Endothelial cell of umbilical vein (primary cell): Measurements from ENCODE around the gene CLEC2L. TPM values are rescaled to one million over a fixed set of nuclear protein-coding genes. Genes with fewer than 3 reads are reported as not detected.

Experiments used
- BruUV-seq: library from RNA; stranded (reverse); fragments of 400-500 nt; replicated peaks from 2 replicates; lab custom pipeline; 2021; lab: Mats Ljungman, UMichigan
- CTCF ChIA-PET: fragments of 300-600, 350-600 bp; sonication (Branson Sonifier 250); formaldehyde crosslinking; loops from one replicate; lab custom pipeline; 2021; ENCODE audit warnings: antibody characterized with exemption, inconsistent platforms; lab: Charles Lee
- POLR2A ChIA-PET: fragments of 300-600, 350-600 bp; sonication (Branson Sonifier 250); formaldehyde crosslinking; loops from one replicate; lab custom pipeline; 2021; ENCODE audit warnings: antibody characterized with exemption, inconsistent platforms; lab: Charles Lee
- DNase-seq: peaks from one replicate; pipeline ENCODE4 v3.0.0-alpha.2; 2011; ENCODE audit warnings: low read depth, low spot score
- FAIRE-seq: peaks from 2 replicates; lab custom pipeline; 2011; peaks lifted over from hg19 to GRCh38; lab: Jason Lieb, UNC
- H2AFZ ChIP-seq: 2 replicates; pipeline ENCODE4 v1.6.0; 2012; ENCODE audit warnings: low read depth, low read length, control low read depth, inconsistent platforms
- H3K27ac ChIP-seq: 2 replicates; pipeline ENCODE4 v1.5.1; 2011; ENCODE audit warnings: low read depth, mild to moderate bottlenecking, control low read depth, low read length, moderate library complexity; ENCODE audit not compliant: insufficient read depth
- H3K27me3 ChIP-seq, 2 experiments: 2 replicates each; pipeline versions ENCODE4 v1.6.0 to v1.6.1; 2011; ENCODE audit warnings: low read length in 2 of 2, mixed read lengths in 1 of 2; ENCODE audit not compliant: control insufficient read depth in 2 of 2, insufficient read depth in 2 of 2
- H3K36me3 ChIP-seq, 2 experiments: 2 replicates in 1 of 2; 3 replicates in 1 of 2; pipeline ENCODE4 v1.5.1; 2011; ENCODE audit warnings: low read length in 2 of 2, mild to moderate bottlenecking in 1 of 2, moderate library complexity in 1 of 2; ENCODE audit not compliant: control insufficient read depth in 2 of 2, insufficient read depth in 2 of 2; ENCODE audit errors: extremely low read depth in 1 of 2
- H3K4me1 ChIP-seq: 3 replicates; pipeline ENCODE4 v1.5.1; 2011; ENCODE audit warnings: mild to moderate bottlenecking, low read length; ENCODE audit not compliant: control insufficient read depth, insufficient read depth; ENCODE audit errors: extremely low read depth
- H3K4me2 ChIP-seq: 2 replicates; pipeline ENCODE4 v1.6.1; 2011; ENCODE audit warnings: low read length, control low read depth, mixed read lengths; ENCODE audit not compliant: insufficient read depth
- H3K4me3 ChIP-seq, 3 experiments: fragments of 200-600 bp in 1 of 3; sonication (generic), shearing (Covaris generic) in 1 of 3; replicated peaks in 1 of 3; 2 replicates each; pipeline ENCODE4 v1.5.1; 2011 to 2016; ENCODE audit warnings: control low read depth in 3 of 3, low read length in 3 of 3, mild to moderate bottlenecking in 2 of 3, inconsistent platforms in 1 of 3, low read depth in 1 of 3, moderate library complexity in 1 of 3; ENCODE audit not compliant: insufficient read depth in 1 of 3
- H3K79me2 ChIP-seq: 2 replicates; pipeline ENCODE4 v1.6.0; 2012; ENCODE audit warnings: low read length, inconsistent platforms; ENCODE audit not compliant: control insufficient read depth, insufficient read depth
- H3K9ac ChIP-seq: replicated peaks from 2 replicates; pipeline ENCODE3; 2011; ENCODE audit warnings: low read length, control low read depth; ENCODE audit not compliant: insufficient read depth; ENCODE audit errors: extremely low read depth
- H3K9me1 ChIP-seq: replicated peaks from 3 replicates; pipeline ENCODE4 v1.6.0; 2011; ENCODE audit warnings: mild to moderate bottlenecking, low read length; ENCODE audit not compliant: control insufficient read depth, insufficient read depth; ENCODE audit errors: extremely low read depth
- H3K9me3 ChIP-seq: replicated peaks from 2 replicates; pipeline ENCODE4 v1.5.1; 2012; ENCODE audit warnings: low read length, inconsistent platforms; ENCODE audit not compliant: control insufficient read depth, insufficient read depth
- H4K20me1 ChIP-seq: replicated peaks from 2 replicates; pipeline ENCODE3; 2011; ENCODE audit warnings: mild to moderate bottlenecking, low read length; ENCODE audit not compliant: control insufficient read depth, insufficient read depth; ENCODE audit errors: extremely low read depth
- CTCF ChIP-seq, 2 donors: IDR thresholded peaks; 1 replicate in 1 of 2; 2 replicates in 1 of 2; pipeline ENCODE4 v1.5.1; 2011; ENCODE audit warnings: low read length in 2 of 2, mild to moderate bottlenecking in 2 of 2, moderate library complexity in 2 of 2, control low read depth in 1 of 2, inconsistent platforms in 1 of 2, low read depth in 1 of 2; ENCODE audit not compliant: insufficient read depth in 1 of 2; ENCODE audit errors: extremely low read depth in 1 of 2
- EZH2 ChIP-seq: IDR thresholded peaks from 2 replicates; pipeline ENCODE4 v1.6.1; 2012; ENCODE audit warnings: borderline replicate concordance, low read depth, mild to moderate bottlenecking, moderate library complexity, low read length, inconsistent platforms; ENCODE audit not compliant: severe bottlenecking
- FOS ChIP-seq: IDR thresholded peaks from 2 replicates; pipeline ENCODE4 v1.6.1; 2011; ENCODE audit warnings: mild to moderate bottlenecking, low read length, moderate library complexity, borderline replicate concordance; ENCODE audit not compliant: insufficient read depth
- GATA2 ChIP-seq: IDR thresholded peaks from 2 replicates; pipeline ENCODE4 v1.7.0; 2011; ENCODE audit warnings: low read depth, mild to moderate bottlenecking, moderate library complexity, mixed read lengths, low read length; ENCODE audit not compliant: insufficient read length, insufficient read depth
- JUN ChIP-seq: IDR thresholded peaks from 2 replicates; pipeline ENCODE4 v1.6.1; 2011; ENCODE audit warnings: borderline replicate concordance, low read depth; ENCODE audit not compliant: insufficient read length, insufficient read depth
- MAX ChIP-seq: IDR thresholded peaks from 2 replicates; pipeline ENCODE4 v1.6.1; 2011; ENCODE audit not compliant: insufficient read depth, insufficient read length
- MYC ChIP-seq: IDR thresholded peaks from one replicate; pipeline ENCODE4 v1.6.1; 2011; ENCODE audit warnings: mild to moderate bottlenecking, low read depth, low read length
- POLR2A ChIP-seq: IDR thresholded peaks from 2 replicates; pipeline ENCODE4 v1.6.1; 2012; ENCODE audit warnings: low read depth, mild to moderate bottlenecking, control low read depth, low read length
- POLR2AphosphoS5 ChIP-seq: IDR thresholded peaks from 2 replicates; pipeline ENCODE4 v1.6.1; 2012; ENCODE audit warnings: low read depth, mild to moderate bottlenecking, control low read depth, low read length, moderate library complexity; ENCODE audit not compliant: insufficient read depth
- dilution Hi-C: fragments of 300-500 bp; cut with MboI; formaldehyde crosslinking; loops from one replicate; pipeline ENCODE4 v1.15.0; 2019; ENCODE audit warnings: low sequenced_read_pairs; ENCODE audit not compliant: extremely low pct_ligation_motif_present
- intact Hi-C: fragments of 100-400 bp; cut with micrococcal nuclease; formaldehyde crosslinking; loops from one replicate; pipeline ENCODE4 v1.10.0; 2022
- polyA plus RNA-seq, 4 experiments: library from polyadenylated mRNA; depleted of rRNA in 3 of 4; stranded (reverse) in 3 of 4; unstranded in 1 of 4; fragments of >200 nt; gene quantifications; 2 replicates each; pipeline versions ENCODE4 v1.2.1 to v1.2.3, GENCODE V29; 2011 to 2012; ENCODE audit warnings: missing spikeins in 1 of 4
- total RNA-seq: library from RNA; stranded (reverse); gene quantifications from 2 replicates; pipeline ENCODE4 v1.2.3, GENCODE V29; 2021

CLEC2L gene
- total and polyA plus RNA-seq, 2 donors (not counting 3 experiments of a cell fraction or from before 2014, with no cell fraction given), result not detected

GRCh38 chr7:139562961-139563565 lies 39.6 kb downstream of the CLEC2L start:
- dilution Hi-C loops (no loop called here), intact Hi-C loops (no loop called here)
- Histone ChIP-seq H3K4me1 (no peaks in the 10 kb centered on the region), H3K27ac (no peak overlapping the region), H3K36me3 (peaks cover 0 to 2% of the 10 kb centered on the region in 2 experiments), H3K9me3 (no peaks in the 10 kb centered on the region), H3K9ac (no peak overlapping the region), H3K79me2 (no peaks in the 10 kb centered on the region), H4K20me1 (no peaks in the 10 kb centered on the region), H2AFZ (no peak overlapping the region), H3K27me3 (peaks cover 0 to under 1% of the 10 kb centered on the region in 2 experiments), H3K9me1 (no peaks in the 10 kb centered on the region), H3K4me2 (no peak overlapping the region), H3K4me3 (no peak overlapping the region)
- no peak for FAIRE-seq
- DNase-seq, result no peak
- ChIA-PET CTCF (no interaction called here), POLR2A (no interaction called here)
- BruUV-seq, result no TSS peak
- no peak for TF ChIP-seq EZH2
- TF ChIP-seq JUN, result no peak
- no peak for TF ChIP-seq FOS
- no peak for TF ChIP-seq CTCF (IDR thresholded peaks at IDR 0.05; ENCODE audit: extremely low read depth in 1 of 2, insufficient read depth in 1 of 2, low read depth in 1 of 2, low read length in 2 of 2)
- no peak for TF ChIP-seq MYC
- TF ChIP-seq POLR2A, result no peak
- no peak for TF ChIP-seq GATA2
- no peak for TF ChIP-seq MAX
- TF ChIP-seq POLR2AphosphoS5, result no peak
